Trophoblast cell (in vitro differentiated cells and primary cell): ENCODE results near the gene S100PBP.

ENCODE experiments used
- DNase-seq, 2 donors: peaks; one replicate each; pipeline ENCODE4 v3.0.0-alpha.2; 2016
- H2AFZ ChIP-seq: 2 replicates; pipeline ENCODE4 v1.6.1; 2013; ENCODE audit warnings: low read length, moderate library complexity, mild to moderate bottlenecking; ENCODE audit not compliant: insufficient read depth, poor library complexity
- H2AK5ac ChIP-seq: 2 replicates; pipeline ENCODE4 v1.6.1; 2013; ENCODE audit warnings: mild to moderate bottlenecking, low read length
- H2BK120ac ChIP-seq: 2 replicates; pipeline ENCODE4 v1.6.1; 2013; ENCODE audit warnings: low read length, mild to moderate bottlenecking, moderate library complexity; ENCODE audit not compliant: insufficient read depth, poor library complexity
- H2BK12ac ChIP-seq: 2 replicates; pipeline ENCODE4 v1.6.1; 2013; ENCODE audit warnings: mild to moderate bottlenecking, low read length, moderate library complexity
- H2BK5ac ChIP-seq: 2 replicates; pipeline ENCODE4 v1.6.1; 2013; ENCODE audit warnings: low read length, low read depth, moderate library complexity, mild to moderate bottlenecking; ENCODE audit not compliant: poor library complexity
- H3K14ac ChIP-seq: 2 replicates; pipeline ENCODE4 v1.6.1; 2013; ENCODE audit warnings: mild to moderate bottlenecking, low read length
- H3K18ac ChIP-seq: 2 replicates; pipeline ENCODE4 v1.6.1; 2013; ENCODE audit warnings: mild to moderate bottlenecking, low read length
- H3K23ac ChIP-seq: 2 replicates; pipeline ENCODE4 v1.6.1; 2013; ENCODE audit warnings: low read length
- H3K27ac ChIP-seq: 2 replicates; pipeline ENCODE4 v1.5.1; 2013; ENCODE audit warnings: low read depth, mild to moderate bottlenecking, inconsistent platforms, low read length, moderate library complexity
- H3K27me3 ChIP-seq: 2 replicates; pipeline ENCODE4 v1.6.1; 2013; ENCODE audit warnings: inconsistent platforms, mild to moderate bottlenecking, low read length, moderate library complexity; ENCODE audit not compliant: insufficient read depth
- H3K36me3 ChIP-seq, 2 experiments: 1 replicate in 1 of 2; 2 replicates in 1 of 2; pipeline ENCODE4 v1.6.1; 2013; ENCODE audit warnings: low read length in 2 of 2, mild to moderate bottlenecking in 2 of 2, moderate library complexity in 1 of 2; ENCODE audit not compliant: insufficient read depth in 2 of 2, control insufficient read depth in 1 of 2
- H3K4ac ChIP-seq: 2 replicates; pipeline ENCODE4 v1.6.1; 2013; ENCODE audit warnings: low read depth, mild to moderate bottlenecking, low read length, moderate library complexity
- H3K4me1 ChIP-seq, 2 experiments: 1 replicate in 1 of 2; 2 replicates in 1 of 2; pipeline ENCODE4 v1.6.1; 2013; ENCODE audit warnings: low read length in 2 of 2, mild to moderate bottlenecking in 2 of 2, moderate library complexity in 1 of 2; ENCODE audit not compliant: insufficient read depth in 2 of 2, control insufficient read depth in 1 of 2
- H3K4me2 ChIP-seq: 2 replicates; pipeline ENCODE4 v1.6.1; 2013; ENCODE audit warnings: inconsistent platforms, mild to moderate bottlenecking, low read length, moderate library complexity
- H3K4me3 ChIP-seq: 2 replicates; pipeline ENCODE4 v1.5.1; 2013; ENCODE audit warnings: mild to moderate bottlenecking, low read depth, low read length, inconsistent platforms
- H3K79me1 ChIP-seq: one replicate; pipeline ENCODE4 v1.6.1; 2013; ENCODE audit warnings: low read length
- H3K79me2 ChIP-seq: 2 replicates; pipeline ENCODE4 v1.6.1; 2013; ENCODE audit warnings: low read length, mild to moderate bottlenecking; ENCODE audit not compliant: control insufficient read depth, insufficient read depth, poor library complexity
- H3K9ac ChIP-seq: 2 replicates; pipeline ENCODE4 v1.6.1; 2013; ENCODE audit warnings: mild to moderate bottlenecking, low read length
- H3K9me3 ChIP-seq: 2 replicates; pipeline ENCODE4 v1.6.1; 2013; ENCODE audit warnings: low read depth, mild to moderate bottlenecking, control low read depth, inconsistent platforms, low read length; ENCODE audit not compliant: insufficient read depth
- H4K12ac ChIP-seq: 2 replicates; pipeline ENCODE4 v1.6.1; 2013; ENCODE audit warnings: low read depth, mild to moderate bottlenecking, low read length, moderate library complexity
- H4K8ac ChIP-seq: 2 replicates; pipeline ENCODE4 v1.6.1; 2013; ENCODE audit warnings: low read depth, mild to moderate bottlenecking, low read length, moderate library complexity
- H4K91ac ChIP-seq: one replicate; pipeline ENCODE4 v1.6.1; 2013; ENCODE audit warnings: low read depth, mild to moderate bottlenecking, low read length, moderate library complexity
- WGBS: extraction: QIAGEN DNeasy Blood & Tissue Kit; methylation state at CpG from one replicate; pipeline ENCODE4 v1.1.7; 2013; ENCODE audit warnings: missing lambda C conversion rate; ENCODE audit not compliant: insufficient read length, insufficient coverage; ENCODE audit errors: extremely low coverage; 5-methylcytosine and 5-hydroxymethylcytosine counted together

The S100PBP gene

DNA sequence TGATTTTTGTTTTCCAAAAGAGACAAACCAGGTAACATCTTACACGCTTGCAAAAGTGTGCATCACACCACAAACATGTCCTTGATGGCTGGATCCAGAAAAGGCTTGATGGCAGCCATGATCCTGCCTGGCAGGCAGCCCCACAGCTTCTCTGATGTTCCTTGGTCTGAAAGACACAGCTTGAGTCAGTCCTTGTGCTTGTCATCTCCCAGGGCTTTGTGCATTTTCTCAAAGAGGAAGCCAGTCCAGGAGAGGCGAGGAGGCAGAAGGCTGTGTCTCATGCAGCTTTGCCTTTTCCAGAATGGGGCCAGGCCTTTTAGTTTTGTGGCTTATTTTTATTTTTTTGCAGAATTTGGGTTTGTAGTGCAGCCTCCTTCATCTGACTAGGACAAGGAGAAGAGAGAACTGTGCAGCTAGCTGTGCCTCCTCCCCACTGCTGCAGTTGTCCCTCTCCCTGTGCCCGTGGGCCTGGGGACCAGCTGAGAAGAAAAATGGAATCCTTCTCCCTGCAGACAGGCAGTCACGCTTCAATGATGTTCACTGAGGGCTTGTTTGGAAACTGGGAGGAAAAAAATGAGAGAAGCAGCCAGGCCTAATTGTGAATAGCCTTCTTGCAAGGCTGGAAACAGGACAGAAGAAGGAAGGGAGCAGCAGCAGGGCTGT lies 45.9 kb downstream of the S100PBP start:
- no peak overlapping the region for H2AK5ac ChIP-seq

GRCh38 chr1:32863881-32864245 lies 46.4 kb downstream of the S100PBP start:
- DNase-seq: no peak
- H3K79me2 ChIP-seq: no peaks in the 10 kb centered on the region
- H3K4me2 ChIP-seq: no peak overlapping the region
- H3K27me3 ChIP-seq: no peaks in the 10 kb centered on the region
- peaks cover 2% of the 10 kb centered on the region for H3K9me3 ChIP-seq
- no peak overlapping the region for H2AFZ ChIP-seq
- H3K27ac ChIP-seq: no peak overlapping the region
- H3K23ac ChIP-seq: no peak overlapping the region
- no peaks in the 10 kb centered on the region for H3K4me1 ChIP-seq
- no peak overlapping the region for H2AK5ac ChIP-seq
- no peak overlapping the region for H3K4ac ChIP-seq
- H4K91ac ChIP-seq: no peak overlapping the region
- H2BK120ac ChIP-seq: no peak overlapping the region
- no peak overlapping the region for H3K9ac ChIP-seq
- WGBS: no CpG with 5 or more reads among the region's 1 CpG
- H3K4me3 ChIP-seq: no peak overlapping the region
- no peak overlapping the region for H2BK12ac ChIP-seq
- no peak overlapping the region for H2BK5ac ChIP-seq
- no peak overlapping the region for H3K14ac ChIP-seq
- no peak overlapping the region for H3K18ac ChIP-seq
- peaks cover 0 to 6% of the 10 kb centered on the region in 2 experiments for H3K36me3 ChIP-seq
- no peak overlapping the region for H4K8ac ChIP-seq
- H4K12ac ChIP-seq: no peak overlapping the region
- H3K79me1 ChIP-seq: no peaks in the 10 kb centered on the region

More for the DNA sequence above, 45.9 kb downstream of the S100PBP start:
- Histone ChIP-seq H3K27ac (no peak overlapping the region), H2BK5ac (no peak overlapping the region), H4K12ac (no peak overlapping the region), H3K23ac (no peak overlapping the region), H2AFZ (no peak overlapping the region), H2BK12ac (no peak overlapping the region), H3K79me1 (no peaks in the 10 kb centered on the region), H3K79me2 (no peaks in the 10 kb centered on the region), H4K91ac (no peak overlapping the region), H3K4me1 (no peaks in the 10 kb centered on the region), H3K27me3 (no peaks in the 10 kb centered on the region), H2BK120ac (no peak overlapping the region), H4K8ac (no peak overlapping the region), H3K4ac (no peak overlapping the region), H3K4me2 (no peak overlapping the region), H3K4me3 (no peak overlapping the region), H3K9ac (no peak overlapping the region), H3K14ac (no peak overlapping the region), H3K18ac (no peak overlapping the region), H3K36me3 (peaks cover 0 to 6% of the 10 kb centered on the region in 2 experiments), H3K9me3 (peaks cover 2% of the 10 kb centered on the region)
- no peak for DNase-seq
- no CpG with 5 or more reads among the region's 4 CpGs for WGBS

DNA sequence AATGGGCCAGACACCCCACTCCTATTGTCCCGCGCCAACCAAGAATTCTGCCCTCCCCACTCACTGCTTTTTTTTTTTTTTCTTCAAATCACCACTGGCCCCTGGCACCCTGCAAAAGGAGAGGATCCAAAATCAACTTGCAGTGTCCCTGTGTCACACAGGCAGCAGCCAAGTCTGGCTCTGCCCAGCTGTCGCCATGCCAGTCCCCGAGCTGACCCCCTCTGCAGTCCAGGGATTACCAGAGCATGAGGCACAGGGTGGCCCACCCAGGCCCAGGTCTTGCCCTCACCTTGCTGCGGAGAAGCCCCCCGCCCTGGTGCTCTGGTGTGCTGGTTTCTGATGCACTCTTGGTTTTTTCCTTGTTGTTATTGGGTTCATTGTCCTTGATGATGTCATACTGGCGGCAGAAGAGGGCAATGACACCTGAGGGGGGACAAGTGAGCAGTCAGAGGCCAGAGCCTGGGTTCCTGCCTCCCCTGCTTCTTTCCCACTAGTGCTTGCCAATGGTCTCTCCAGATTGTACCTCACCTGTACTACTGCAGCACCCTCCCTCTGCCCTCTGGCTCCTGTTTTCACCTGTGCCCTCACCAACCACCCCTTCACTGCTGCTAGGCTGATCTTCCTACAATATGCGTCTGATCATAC lies 47.0 kb downstream of the S100PBP start:
- H3K4me1 ChIP-seq: no peaks in the 10 kb centered on the region
- no peak overlapping the region for H2BK5ac ChIP-seq
- no peak overlapping the region for H2AFZ ChIP-seq
- no peak overlapping the region for H3K4me2 ChIP-seq
- H4K8ac ChIP-seq: no peak overlapping the region
- H2BK12ac ChIP-seq: no peak overlapping the region
- DNase-seq: no peak
- no peak overlapping the region for H3K9ac ChIP-seq
- H3K79me1 ChIP-seq: no peaks in the 10 kb centered on the region
- H3K36me3 ChIP-seq: peaks cover 0 to 6% of the 10 kb centered on the region in 2 experiments
- no peak overlapping the region for H3K27ac ChIP-seq
- H4K91ac ChIP-seq: no peak overlapping the region
- H3K4ac ChIP-seq: no peak overlapping the region
- H2BK120ac ChIP-seq: no peak overlapping the region
- H3K18ac ChIP-seq: no peak overlapping the region
- H3K79me2 ChIP-seq: no peaks in the 10 kb centered on the region
- H3K4me3 ChIP-seq: no peak overlapping the region
- H3K9me3 ChIP-seq: peaks cover 2% of the 10 kb centered on the region
- no peak overlapping the region for H4K12ac ChIP-seq
- H3K14ac ChIP-seq: no peak overlapping the region
- H3K27me3 ChIP-seq: no peaks in the 10 kb centered on the region
- no peak overlapping the region for H2AK5ac ChIP-seq
- H3K23ac ChIP-seq: no peak overlapping the region
- no CpG with 5 or more reads among the region's 8 CpGs for WGBS

DNA sequence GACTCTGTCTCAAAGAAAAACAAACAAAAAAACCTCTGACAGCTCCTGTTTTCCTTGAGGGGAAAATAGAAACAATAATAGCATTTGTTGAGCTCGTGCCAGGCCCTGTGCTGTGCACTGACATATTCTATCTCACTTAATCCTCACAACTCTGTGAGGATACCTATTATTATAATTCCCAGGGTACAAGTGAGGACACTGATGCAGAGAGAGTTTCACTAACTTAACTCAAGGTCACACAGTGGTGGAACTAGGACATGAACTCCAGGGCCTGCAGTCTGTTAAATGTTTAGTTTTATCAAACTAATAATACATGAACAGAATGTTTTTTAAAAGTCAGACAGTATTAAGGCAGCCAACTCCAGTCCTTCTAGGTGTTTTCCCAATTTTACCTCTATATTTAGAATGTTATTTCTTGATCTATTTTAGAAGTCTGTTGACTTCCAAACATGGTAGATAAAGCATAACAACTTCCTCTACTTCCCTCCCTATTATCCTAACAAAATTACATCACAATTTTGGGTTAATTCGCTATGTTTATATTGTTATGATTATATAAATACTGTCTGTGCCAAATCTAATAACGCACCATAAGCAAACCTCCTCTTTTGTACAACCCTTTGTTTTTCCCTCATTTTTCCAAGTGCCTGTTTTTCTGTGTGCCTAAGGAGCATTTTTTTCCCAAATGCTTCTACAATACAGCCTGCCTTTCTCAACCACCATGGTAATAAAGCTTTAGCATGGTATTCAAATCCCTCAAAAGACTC lies 48.4 kb downstream of the S100PBP start:
- WGBS: no CpG with 5 or more reads among the region's 3 CpGs
- Histone ChIP-seq H4K8ac (no peak overlapping the region), H2AK5ac (no peak overlapping the region), H3K9ac (no peak overlapping the region), H2BK5ac (no peak overlapping the region), H3K4ac (no peak overlapping the region), H3K4me3 (no peak overlapping the region), H3K4me1 (peaks cover 0 to 6% of the 10 kb centered on the region in 2 experiments), H3K79me1 (peaks cover 2% of the 10 kb centered on the region), H3K27ac (no peak overlapping the region), H3K23ac (no peak overlapping the region), H3K14ac (no peak overlapping the region), H3K79me2 (no peaks in the 10 kb centered on the region), H2AFZ (no peak overlapping the region), H3K4me2 (no peak overlapping the region), H2BK12ac (no peak overlapping the region), H3K36me3 (peaks cover 0 to 6% of the 10 kb centered on the region in 2 experiments), H3K18ac (no peak overlapping the region), H3K27me3 (peaks cover 9% of the 10 kb centered on the region), H3K9me3 (peaks cover 2% of the 10 kb centered on the region), H2BK120ac (no peak overlapping the region), H4K91ac (no peak overlapping the region), H4K12ac (no peak overlapping the region)
- no peak for DNase-seq
